ENCODE data around the gene GHR. TPM values are rescaled to one million over a fixed set of nuclear protein-coding genes. Genes with fewer than 3 reads are reported as not detected.

GHR gene
- total RNA-seq, 1 donor from 2014 or later = 2.3 TPM

- no peak overlapping the region for H3K27ac Mint-ChIP-seq (ENCODE audit: unreplicated experiment)
- H3K9me3 ChIP-seq (ENCODE audit: insufficient read depth, low read depth, low read length) = no peaks in the 10 kb centered on the region
- H3K9me3 Mint-ChIP-seq (ENCODE audit: unreplicated experiment) = peaks cover 4% of the 10 kb centered on the region
- H4K20me1 ChIP-seq (ENCODE audit: insufficient read depth, low read length) = no peaks in the 10 kb centered on the region
- no peak overlapping the region for H3K4me3 Mint-ChIP-seq (ENCODE audit: unreplicated experiment)
- H3K27me3 Mint-ChIP-seq (ENCODE audit: low read depth, unreplicated experiment) = no peaks in the 10 kb centered on the region
- H3K4me1 ChIP-seq (ENCODE audit: insufficient read depth, low read length) = no peaks in the 10 kb centered on the region
- H2AFZ ChIP-seq (ENCODE audit: low read depth, low read length) = no peak overlapping the region
- H3K36me3 Mint-ChIP-seq (ENCODE audit: low read depth, unreplicated experiment) = no peaks in the 10 kb centered on the region
- H3K9ac ChIP-seq (ENCODE audit: low read length) = no peak overlapping the region
- DNase-seq (ENCODE audit: low read depth) (no peak), FAIRE-seq (no peak)
- H3K4me3 ChIP-seq (ENCODE audit: insufficient read depth, low read depth, low read length) = no peak overlapping the region
- H3K36me3 ChIP-seq (ENCODE audit: insufficient read depth, low read length) = no peaks in the 10 kb centered on the region
- H3K27ac ChIP-seq (ENCODE audit: low read depth, low read length) = no peak overlapping the region
- H3K27me3 ChIP-seq (ENCODE audit: insufficient read depth, low read length) = no peaks in the 10 kb centered on the region
- no peak for TF ChIP-seq EZH2 (IDR thresholded peaks at IDR 0.05; ENCODE audit: insufficient read depth, low read length)
- no peaks in the 10 kb centered on the region for H3K4me1 Mint-ChIP-seq (ENCODE audit: low read depth, unreplicated experiment)
- no peak overlapping the region for H3K4me2 ChIP-seq (ENCODE audit: low read length)
- no peaks in the 10 kb centered on the region for H3K79me2 ChIP-seq (ENCODE audit: insufficient read depth, low read length)
Observed at GRCh38 chr5:42545038-42545437, 121.8 kb downstream of the GHR start.

GRCh38 chr5:42547141-42547540 lies 123.9 kb downstream of the GHR start:
- H3K27me3 Mint-ChIP-seq (ENCODE audit: low read depth, unreplicated experiment) = no peaks in the 10 kb centered on the region
- no peak overlapping the region for H2AFZ ChIP-seq (ENCODE audit: low read depth, low read length)
- no peaks in the 10 kb centered on the region for H3K36me3 ChIP-seq (ENCODE audit: insufficient read depth, low read length)
- no peak overlapping the region for H3K4me3 ChIP-seq (ENCODE audit: insufficient read depth, low read depth, low read length)
- FAIRE-seq (no peak), DNase-seq (ENCODE audit: low read depth) (peak; percentile 42)
- no peak overlapping the region for H3K9ac ChIP-seq (ENCODE audit: low read length)
- TF ChIP-seq EZH2 (IDR thresholded peaks at IDR 0.05; ENCODE audit: insufficient read depth, low read length) (no peak), CTCF (IDR thresholded peaks at IDR 0.05; ENCODE audit: insufficient read depth, low read depth, low read length) (no peak)
- H3K9me3 Mint-ChIP-seq (ENCODE audit: unreplicated experiment) = peaks cover 1% of the 10 kb centered on the region
- H3K4me1 ChIP-seq (ENCODE audit: insufficient read depth, low read length) = no peaks in the 10 kb centered on the region
- no peaks in the 10 kb centered on the region for H4K20me1 ChIP-seq (ENCODE audit: insufficient read depth, low read length)
- no peaks in the 10 kb centered on the region for H3K36me3 Mint-ChIP-seq (ENCODE audit: low read depth, unreplicated experiment)
- no peaks in the 10 kb centered on the region for H3K79me2 ChIP-seq (ENCODE audit: insufficient read depth, low read length)
- H3K4me3 Mint-ChIP-seq (ENCODE audit: unreplicated experiment) = no peak overlapping the region
- H3K27ac ChIP-seq (ENCODE audit: low read depth, low read length) = no peak overlapping the region
- no peaks in the 10 kb centered on the region for H3K9me3 ChIP-seq (ENCODE audit: insufficient read depth, low read depth, low read length)
- no peak overlapping the region for H3K27ac Mint-ChIP-seq (ENCODE audit: unreplicated experiment)
- no peaks in the 10 kb centered on the region for H3K27me3 ChIP-seq (ENCODE audit: insufficient read depth, low read length)
- no peaks in the 10 kb centered on the region for H3K4me1 Mint-ChIP-seq (ENCODE audit: low read depth, unreplicated experiment)
- no peak overlapping the region for H3K4me2 ChIP-seq (ENCODE audit: low read length)

- Histone ChIP-seq H3K4me2 (ENCODE audit: low read length) (no peak overlapping the region), H3K27ac (ENCODE audit: low read depth, low read length) (no peak overlapping the region), H3K36me3 (ENCODE audit: insufficient read depth, low read length) (no peaks in the 10 kb centered on the region), H3K9ac (ENCODE audit: low read length) (no peak overlapping the region), H3K27me3 (ENCODE audit: insufficient read depth, low read length) (no peaks in the 10 kb centered on the region), H4K20me1 (ENCODE audit: insufficient read depth, low read length) (no peaks in the 10 kb centered on the region), H3K4me3 (ENCODE audit: insufficient read depth, low read depth, low read length) (no peak overlapping the region), H3K4me1 (ENCODE audit: insufficient read depth, low read length) (no peaks in the 10 kb centered on the region), H3K79me2 (ENCODE audit: insufficient read depth, low read length) (no peaks in the 10 kb centered on the region), H2AFZ (ENCODE audit: low read depth, low read length) (no peak overlapping the region), H3K9me3 (ENCODE audit: insufficient read depth, low read depth, low read length) (no peaks in the 10 kb centered on the region)
- Mint-ChIP-seq H3K27ac (ENCODE audit: unreplicated experiment) (no peak overlapping the region), H3K4me3 (ENCODE audit: unreplicated experiment) (no peak overlapping the region), H3K9me3 (ENCODE audit: unreplicated experiment) (no peaks in the 10 kb centered on the region), H3K36me3 (ENCODE audit: low read depth, unreplicated experiment) (no peaks in the 10 kb centered on the region), H3K4me1 (ENCODE audit: low read depth, unreplicated experiment) (no peaks in the 10 kb centered on the region), H3K27me3 (ENCODE audit: low read depth, unreplicated experiment) (no peaks in the 10 kb centered on the region)
- TF ChIP-seq CTCF (IDR thresholded peaks at IDR 0.05; ENCODE audit: insufficient read depth, low read depth, low read length) (no peak), EZH2 (IDR thresholded peaks at IDR 0.05; ENCODE audit: insufficient read depth, low read length) (no peak)
- DNase-seq (ENCODE audit: low read depth) = no peak
- FAIRE-seq = no peak
Observed at GRCh38 chr5:42547894-42548293, 124.7 kb downstream of the GHR start.
